HG03457 (cell line): ENCODE measurements around the gene RPS6KB2.
"Not testable (repeated sequence)": the region's sequence is repeated elsewhere in the genome, so short reads cannot be mapped to it uniquely, and the experiment has no call there.

Experiments used
- ATAC-seq: cut with Tn5 transposase; IDR thresholded peaks from one replicate; pipeline ENCODE4 v1.9.1; 2021; ENCODE audit warnings: moderate number of reproducible peaks; ENCODE audit not compliant: unreplicated experiment

The RPS6KB2 gene

DNA sequence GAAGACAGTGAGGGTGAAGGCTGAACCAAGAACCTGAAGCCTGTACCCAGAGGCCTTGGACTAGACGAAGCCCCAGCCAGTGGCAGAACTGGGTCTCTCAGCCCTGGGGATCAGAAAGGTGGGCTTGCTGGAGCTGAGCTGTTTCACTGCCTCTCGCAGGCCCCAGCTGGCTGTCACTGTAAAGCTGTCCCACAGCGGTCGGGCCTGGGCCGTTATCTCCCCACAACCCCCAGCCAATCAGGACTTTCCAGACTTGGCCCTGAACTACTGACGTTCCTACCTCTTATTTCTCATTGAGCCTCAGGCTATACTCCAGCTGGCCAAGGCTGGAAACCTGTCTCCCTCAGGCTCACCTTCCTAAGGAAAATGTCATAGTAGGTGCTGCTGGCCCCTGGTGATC lies 30.8 kb upstream of the RPS6KB2 start:
- ATAC-seq, result no peak

DNA sequence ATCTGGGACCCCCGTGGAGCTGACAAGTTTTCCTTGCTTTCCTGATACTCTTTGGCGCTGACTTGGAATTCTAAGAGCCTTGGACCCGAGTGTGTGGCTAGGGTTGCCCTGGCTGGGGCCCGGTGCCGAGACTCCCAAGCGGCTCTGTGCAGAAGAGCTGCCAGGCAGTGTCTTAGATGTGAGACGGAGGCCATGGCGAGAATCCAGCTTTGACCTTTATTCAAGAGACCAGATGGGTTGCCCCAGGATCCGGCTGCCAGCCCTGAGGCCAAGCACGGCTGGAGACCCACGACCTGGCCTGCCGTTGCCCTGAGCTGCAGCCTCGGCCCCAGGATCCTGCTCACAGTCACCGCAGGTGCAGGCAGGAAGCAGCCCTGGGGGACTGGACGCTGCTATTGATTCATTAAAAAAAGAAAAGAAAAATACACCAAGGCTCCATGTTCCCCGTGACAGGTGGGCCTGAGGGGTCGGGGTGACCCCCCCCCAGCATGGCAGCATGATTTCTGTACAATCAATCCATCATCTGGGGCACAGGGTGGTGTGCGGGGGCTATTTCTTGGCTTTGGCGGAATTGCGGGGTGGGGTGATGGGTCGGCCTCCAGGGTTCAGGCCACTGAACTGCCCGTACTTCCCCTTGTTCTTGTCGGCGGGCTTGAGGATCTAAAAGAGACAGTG lies 30.2 kb upstream of the RPS6KB2 start:
- ATAC-seq, result no peak

DNA sequence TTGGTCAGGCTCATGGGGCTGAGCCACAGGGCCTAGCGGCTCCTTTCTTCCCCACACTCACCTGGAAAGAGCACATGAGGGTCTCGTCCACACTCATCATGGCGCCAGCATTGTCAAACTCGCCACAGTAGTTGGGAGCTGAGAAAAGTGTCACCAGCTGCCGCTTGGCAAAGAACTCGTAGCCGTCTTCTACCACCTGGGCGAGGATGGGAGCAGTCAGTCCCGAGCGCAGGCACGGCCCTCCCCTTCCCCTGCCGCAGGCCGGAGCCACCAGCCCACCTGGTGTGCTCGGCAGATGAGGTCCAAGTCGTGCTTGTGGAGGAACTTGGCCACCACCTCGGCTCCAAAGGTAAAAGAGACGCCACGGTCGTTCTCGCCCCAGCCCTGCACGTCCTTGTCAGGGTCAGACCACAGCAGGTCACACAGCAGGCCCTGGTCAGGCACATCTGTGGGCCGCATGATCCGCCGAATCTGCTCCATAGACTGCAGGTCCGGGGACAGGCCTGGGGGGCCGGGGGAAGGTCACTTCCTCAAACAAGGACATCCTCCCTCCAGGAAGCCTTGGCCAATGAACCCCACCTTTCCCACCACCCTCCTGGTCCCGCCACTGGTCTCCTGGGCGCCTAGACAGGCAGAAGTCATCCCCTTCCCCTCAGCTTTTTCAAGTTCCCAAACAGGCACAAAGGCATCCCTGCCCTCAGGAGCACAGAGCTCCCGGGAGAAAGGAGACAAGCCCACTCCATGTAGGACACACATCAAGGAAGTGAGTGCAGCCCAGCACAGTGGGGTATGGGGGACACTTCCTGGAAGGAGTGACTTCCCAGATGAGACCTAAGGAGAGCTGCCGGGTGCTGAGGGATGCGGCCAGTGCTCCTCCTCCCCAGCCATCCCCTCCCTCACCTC lies 29.4 kb upstream of the RPS6KB2 start:
- ATAC-seq, result no peak

DNA sequence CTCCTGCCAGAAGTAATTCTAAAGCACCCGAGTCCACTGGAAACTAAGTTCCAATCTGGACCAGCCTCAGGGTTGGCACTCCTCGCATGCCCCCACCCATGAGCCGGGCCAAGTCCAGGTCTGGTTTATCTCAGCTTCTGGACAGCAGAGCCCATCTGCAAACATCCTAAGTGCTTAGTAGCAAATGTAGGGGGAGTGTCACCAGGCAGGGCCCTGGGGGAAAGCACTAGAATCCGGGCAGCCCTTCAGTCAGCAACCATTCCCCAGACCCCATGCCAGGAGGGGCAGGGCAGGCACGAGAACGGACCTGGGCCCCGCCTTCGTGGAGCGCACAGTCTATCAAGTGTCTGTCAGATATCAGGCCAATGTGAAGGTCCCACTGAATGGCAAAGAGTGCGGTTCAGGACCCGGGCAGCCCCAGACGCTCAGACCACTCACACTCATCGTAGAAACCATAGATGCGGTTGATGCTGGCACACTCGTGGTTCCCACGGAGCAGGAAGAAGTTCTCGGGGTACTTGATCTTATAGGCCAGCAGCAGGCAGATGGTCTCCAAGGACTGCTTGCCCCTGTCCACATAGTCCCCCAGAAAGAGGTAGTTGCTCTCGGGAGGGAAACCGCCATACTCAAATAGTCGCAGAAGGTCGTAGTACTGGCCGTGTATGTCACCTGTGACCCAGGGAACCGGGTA lies 27.9 kb upstream of the RPS6KB2 start:
- no peak for ATAC-seq

DNA sequence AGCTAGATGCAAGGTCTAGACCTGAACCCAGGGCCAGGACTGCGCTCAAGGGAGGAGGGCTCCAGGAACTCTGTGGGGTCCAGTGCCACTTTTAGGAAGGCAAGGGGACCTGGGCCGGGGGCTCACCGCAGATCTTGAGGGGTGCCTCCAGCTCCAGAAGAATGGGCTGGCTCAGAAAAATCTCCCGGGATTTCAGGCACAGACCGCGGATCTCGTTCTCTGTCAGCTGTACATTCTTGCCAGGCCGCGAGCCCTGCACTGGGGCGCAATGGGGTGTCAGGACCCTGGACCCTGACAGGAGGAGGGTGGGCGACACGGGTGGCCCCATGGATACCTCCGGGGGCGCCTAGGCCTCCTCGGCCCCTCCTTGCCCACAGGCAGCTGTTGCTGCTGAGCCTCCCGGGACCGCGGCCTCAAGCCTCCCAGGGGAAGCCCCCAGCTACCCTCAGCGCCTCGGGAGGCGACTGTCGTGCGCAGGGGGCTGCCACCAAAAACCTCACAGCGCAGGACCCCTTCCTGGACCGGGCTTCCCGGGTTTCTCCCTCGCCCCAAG lies 27.3 kb upstream of the RPS6KB2 start:
- ATAC-seq, result peak; percentile 12

DNA sequence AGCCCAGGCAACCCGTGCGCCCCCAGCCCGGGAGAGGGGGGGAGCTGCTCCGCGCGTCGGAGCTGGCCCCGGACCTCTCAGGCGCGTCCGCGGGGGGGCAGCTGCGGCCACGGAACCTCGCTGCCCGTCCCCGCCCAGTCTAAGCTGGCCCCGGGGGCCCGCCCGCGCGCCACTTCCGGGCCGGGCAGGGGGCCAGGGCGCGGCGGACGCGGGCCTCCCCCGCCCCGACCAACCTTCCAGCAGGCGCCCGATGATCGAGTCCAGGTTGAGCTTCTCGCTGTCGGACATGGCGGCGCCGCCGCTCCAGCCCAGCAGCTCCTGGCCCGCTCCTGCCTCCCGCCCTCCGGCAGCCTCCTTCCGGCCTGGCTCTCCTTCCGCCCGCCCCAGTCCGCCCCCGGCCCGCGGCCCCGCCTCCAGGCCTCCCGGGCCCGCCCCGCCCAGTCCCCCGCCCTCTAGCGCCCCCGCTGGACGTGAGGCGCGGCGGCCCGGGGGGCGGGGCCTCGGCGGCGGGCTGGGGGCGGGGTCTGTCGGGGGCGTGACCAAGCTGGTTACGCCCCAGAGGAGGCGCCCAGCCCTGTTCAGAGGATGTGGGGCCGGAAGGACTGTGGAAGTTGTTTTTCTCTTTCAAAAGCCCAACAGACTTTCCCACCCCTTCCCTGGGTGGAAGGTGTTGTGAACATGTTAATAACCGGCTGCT lies 26.7 kb upstream of the RPS6KB2 start, which contains the start of gene PPP1CA:
TSS of gene PPP1CA (minus strand) at position 364 of the 697 bp plus-strand sequence. CDS start at position 288, 76 bp downstream.
- ATAC-seq, result peak; percentile 49

DNA sequence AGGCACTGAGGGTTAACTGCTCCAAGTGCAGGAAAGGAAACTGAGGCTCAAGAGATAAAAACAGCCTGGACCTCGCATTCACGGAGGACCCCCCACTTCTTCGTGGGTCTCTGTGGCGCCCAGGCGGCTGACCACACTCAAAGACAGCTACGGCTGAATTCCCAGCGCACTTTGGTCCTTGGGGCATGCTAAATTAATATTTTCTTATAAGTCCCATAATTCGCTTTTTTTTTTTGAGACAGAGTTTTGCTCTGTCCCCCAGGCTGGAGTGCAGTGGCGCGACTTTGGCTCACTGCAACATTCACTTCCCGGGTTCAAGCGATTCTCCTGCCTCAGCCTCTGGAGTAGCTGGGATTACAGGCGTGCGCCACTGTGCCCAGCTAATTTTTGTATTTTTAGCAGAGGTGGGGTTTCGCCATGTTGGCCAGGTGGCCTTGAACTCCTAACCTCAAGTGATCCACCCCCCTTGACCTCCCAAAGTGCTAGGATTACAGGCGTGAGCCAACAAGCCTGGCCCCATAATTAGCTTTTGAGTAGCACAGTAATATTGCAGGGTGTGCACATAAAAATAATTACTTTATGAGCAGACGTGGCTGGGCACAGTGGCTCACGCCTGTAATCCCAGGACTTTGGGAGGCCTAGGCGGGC lies 26.0 kb upstream of the RPS6KB2 start:
- ATAC-seq, result not testable (repeated sequence)

DNA sequence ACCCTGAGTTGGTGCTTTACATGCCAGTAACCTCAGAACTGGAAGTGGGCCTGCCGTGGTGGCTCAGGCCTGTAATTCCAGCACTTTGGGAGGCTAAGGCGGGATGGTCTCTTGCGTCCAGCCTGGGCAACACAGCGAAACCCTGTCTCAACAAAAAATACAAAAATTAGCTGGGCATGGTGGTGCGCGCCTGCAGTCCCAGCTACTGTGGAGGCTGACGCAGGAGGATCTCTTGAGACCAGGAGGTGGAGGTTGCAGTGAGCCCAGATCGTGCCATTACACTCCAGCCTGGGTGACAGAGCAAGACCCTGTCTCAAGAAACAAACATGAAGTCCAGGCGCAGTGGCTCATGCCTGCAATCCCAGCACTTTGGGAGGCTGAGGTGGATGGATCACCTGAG lies 25.2 kb upstream of the RPS6KB2 start:
- ATAC-seq, result not testable (repeated sequence)

DNA sequence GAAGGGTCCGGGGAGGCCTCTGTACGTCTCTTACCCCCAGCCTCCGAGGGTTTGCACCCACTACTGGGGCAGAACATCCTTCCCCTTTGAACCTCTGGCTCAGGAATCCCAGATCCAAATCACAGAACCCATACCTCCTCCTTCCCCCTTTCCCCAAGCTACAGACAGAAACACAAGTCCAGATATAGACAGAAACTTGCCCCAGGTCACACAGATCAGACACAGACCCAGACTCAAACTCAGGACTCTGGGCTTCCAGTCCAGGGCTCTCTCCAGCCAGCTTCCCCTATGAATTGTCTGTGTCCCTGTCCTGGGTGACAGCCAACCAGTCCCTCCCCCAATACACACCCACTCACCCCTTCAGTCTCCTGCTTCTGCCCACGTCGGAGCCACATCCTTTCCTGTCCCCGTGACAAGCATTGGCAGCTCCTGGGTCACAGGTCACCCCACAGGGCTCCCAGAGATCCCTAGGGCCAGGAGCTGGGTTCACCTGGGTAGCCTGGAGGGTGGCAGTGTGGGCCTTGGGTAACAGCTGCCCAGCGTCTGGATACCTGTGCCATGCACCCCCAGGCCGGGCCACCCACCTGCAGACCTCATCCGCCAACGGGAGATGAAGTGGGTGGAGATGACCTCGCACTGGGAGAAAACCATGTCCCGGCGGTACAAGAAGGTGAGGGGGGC lies 23.6 kb upstream of the RPS6KB2 start:
- no peak for ATAC-seq

DNA sequence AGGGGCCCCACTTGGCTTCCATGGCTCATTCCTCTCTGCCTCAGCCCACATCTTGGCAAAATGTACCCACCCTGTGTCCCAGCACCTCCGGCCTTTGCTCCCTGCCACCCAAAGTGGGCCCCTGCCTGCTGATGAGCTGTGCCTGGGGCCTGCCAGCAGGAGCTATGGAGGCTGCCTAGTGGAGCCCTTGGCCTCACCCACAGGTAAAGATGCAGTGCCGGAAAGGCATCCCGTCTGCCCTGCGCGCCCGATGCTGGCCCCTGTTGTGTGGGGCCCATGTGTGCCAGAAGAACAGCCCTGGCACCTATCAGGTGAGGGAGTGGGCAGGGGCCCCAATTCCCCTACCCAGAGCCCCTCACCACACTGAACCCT lies 23.1 kb upstream of the RPS6KB2 start:
- no peak for ATAC-seq

DNA sequence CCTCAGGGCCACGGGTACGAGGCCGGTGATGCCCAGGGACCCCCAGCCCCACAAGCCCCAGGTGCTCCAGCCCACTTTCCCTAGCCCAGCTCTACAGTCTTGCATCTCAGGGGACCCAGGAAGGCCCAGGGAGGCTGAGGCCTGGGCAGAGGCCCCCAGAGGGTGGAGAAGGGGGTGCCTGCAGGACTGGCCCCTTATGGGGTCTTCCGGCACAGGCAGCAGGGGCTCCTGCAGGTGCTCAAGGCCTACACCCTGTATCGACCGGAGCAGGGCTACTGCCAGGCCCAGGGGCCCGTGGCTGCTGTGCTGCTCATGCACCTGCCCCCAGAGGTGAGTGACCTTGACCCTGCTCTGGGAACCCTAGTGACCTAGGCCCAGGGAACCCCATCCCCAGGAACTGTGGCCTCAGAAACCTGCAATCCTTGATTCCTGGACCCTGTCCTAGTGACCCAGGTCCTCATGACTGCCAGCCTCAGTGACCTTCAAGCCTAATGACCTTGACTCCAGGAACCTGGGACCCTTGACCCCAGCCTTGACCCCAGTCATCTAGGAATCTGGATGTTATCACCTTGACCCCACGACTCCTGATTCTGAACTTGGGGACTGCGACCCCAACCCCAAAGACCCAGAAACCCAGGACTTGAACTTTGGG lies 22.5 kb upstream of the RPS6KB2 start:
- ATAC-seq, result no peak

DNA sequence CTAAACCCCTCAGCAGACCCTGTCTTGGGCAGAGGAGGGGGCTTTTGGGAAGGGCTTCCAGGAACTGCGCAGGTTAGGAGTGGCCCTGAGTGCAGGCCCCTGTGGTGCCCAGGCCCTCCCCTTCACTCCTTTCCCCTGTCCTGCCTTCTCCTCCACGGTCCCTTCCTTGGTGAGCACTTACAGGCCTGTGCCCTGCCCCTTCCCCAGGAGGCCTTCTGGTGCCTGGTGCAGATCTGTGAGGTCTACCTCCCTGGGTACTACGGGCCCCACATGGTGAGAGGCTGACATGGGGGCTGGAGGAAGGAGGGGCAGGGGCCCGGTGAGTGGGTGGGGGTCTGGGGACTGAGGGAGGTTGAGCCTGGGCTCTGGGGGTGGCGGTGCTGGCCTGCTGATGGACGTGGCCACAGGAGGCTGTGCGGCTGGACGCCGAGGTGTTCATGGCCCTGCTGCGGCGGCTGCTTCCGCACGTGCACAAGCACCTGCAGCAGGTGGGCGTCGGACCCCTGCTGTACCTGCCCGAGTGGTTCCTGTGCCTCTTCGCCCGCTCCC lies 21.8 kb upstream of the RPS6KB2 start:
- no peak for ATAC-seq

DNA sequence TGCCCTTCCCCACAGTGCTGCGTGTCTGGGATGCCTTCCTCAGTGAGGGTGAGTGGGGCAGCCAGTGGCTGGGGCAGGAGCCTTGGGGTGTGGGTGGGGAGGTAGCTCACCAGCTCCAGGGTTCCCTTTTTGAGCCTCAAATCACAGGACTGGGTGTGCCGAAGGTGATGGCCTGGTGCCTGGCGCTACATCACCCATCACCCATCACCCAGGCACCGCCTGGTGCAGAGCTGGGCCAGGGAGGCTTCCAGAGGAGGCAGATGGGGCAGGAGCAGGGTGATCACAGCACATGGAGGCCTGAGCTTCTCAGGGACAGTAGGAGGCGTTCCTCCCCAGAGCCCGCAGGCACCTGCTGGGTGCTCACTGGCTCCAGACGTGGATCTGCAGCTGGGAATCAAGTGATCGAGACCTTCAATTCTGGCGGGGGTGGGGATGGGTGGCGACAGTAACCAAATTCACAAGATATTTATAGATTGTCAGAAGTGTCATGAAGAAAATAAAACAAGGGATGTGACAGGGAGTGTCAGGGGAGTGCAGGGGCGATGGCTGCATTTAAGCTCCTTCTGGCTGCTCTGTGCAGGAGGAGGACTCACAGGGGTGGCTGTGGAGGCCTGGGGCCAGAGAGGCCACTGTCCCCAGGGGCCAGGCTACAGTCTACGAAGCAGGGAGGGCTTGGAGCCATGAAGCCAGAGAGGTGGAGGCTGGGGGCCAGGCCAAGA lies 21.2 kb upstream of the RPS6KB2 start:
- ATAC-seq, result no peak

DNA sequence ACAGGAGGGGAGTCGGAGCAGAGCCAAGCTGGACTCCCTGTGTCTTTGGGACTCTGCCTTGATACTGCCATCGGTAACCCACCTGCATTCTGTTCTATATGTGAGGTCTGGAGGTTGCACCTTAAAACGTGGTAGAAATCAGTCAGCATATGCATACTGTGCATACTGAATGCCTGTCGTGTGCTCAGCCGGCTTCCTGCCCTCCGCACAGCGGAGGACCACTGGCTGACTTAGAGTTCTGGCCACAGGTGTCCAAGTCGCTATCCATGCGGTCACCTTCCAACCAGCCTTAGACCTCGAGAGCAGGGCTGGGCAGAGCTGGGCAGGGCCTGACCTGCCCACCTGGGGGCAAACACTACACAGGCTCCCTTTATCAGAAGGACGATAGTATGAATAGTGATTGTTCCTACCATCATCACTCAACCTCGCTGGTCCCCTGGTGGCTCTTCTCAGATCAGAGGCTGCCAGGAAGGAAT lies 20.6 kb upstream of the RPS6KB2 start:
- ATAC-seq, result no peak

DNA sequence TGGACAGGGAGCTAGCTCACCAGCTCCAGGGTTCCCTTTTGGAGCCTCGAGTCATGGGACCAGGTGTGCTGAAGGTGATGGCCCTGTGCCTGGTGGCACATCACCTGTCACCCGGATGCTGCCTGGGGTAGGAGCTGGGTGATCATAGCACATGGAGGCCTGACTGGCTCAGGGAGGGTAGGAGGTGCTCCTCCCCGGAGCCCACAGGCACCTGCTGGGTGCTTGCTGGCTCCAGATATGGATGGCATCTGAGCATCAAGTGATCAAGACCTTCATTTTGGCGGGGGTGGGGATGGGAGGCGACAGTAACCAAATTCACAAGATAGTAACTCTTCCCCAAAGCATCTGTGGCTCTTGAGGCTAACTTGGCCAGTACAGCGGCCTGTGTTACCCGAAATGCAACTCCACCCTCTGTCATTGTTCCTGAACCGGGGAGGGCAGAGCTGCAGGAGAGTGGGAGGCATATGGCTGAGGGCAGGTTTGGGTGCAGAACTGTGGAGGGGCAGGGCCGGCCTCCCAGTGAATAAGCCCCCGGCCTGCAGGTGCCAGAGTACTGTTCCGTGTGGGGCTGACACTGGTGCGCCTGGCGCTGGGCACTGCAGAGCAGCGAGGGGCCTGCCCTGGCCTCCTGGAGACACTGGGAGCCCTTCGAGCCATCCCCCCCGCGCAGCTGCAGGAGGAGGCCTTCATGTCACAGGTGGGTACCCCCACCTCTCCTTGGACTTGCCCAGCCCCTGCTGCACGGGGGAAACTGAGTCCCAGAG lies 19.7 kb upstream of the RPS6KB2 start:
- ATAC-seq, result no peak

DNA sequence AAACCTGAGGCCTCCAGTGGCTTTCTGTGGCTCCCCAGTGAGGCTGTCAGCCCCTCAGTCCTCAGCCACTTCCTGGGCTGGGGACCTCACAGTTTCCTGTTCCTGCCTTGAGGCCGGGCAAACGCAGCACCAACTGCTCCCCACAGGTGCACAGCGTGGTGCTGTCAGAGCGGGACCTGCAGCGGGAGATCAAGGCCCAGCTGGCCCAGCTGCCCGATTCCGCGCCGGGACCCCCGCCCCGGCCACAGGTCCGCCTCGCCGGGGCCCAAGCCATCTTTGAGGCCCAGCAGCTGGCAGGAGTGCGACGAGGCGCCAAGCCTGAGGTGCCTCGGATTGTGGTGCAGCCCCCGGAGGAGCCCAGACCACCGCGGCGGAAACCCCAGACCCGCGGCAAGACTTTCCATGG lies 19.0 kb upstream of the RPS6KB2 start:
- no peak for ATAC-seq

DNA sequence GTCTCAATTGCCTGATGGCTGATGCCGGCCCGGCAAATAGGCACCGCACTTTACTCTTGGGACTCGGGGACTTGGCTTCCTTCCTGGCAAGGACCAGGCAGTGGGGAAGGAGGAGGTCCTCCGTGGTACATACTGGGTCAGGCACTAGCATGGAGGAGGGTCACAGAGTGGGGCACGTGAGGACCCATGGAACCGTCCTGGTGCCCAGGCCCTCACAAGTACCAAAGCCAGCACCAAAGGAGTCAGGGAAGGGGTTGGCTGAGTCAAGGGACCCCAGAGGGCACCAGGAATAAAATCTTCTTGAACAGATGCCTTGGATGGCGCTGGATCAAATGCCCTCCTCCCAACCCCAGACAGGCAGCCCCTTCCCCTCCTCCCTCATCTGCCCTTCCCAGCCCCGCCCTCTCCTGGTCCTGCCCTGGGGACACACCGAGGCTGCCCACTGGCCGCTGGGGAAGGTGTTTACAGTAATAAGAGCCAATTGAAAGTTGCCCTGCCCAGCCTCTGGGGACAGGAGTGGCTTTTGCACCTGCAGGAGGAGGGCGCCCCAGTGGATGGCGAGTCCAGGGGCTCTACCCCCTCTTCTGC lies 18.4 kb upstream of the RPS6KB2 start:
- ATAC-seq, result no peak
